ENCODE results near the gene CCR8.

Gene CCR8

GRCh38 chr3:39287216-39288164 is 42.0 kb upstream of the CCR8 start:
- H3K4me2 ChIP-seq (ENCODE audit: low read length): no peak overlapping the region
- H3K4me1 ChIP-seq: peaks cover 2% of the 10 kb centered on the region
- TF ChIP-seq, protein P1, sequence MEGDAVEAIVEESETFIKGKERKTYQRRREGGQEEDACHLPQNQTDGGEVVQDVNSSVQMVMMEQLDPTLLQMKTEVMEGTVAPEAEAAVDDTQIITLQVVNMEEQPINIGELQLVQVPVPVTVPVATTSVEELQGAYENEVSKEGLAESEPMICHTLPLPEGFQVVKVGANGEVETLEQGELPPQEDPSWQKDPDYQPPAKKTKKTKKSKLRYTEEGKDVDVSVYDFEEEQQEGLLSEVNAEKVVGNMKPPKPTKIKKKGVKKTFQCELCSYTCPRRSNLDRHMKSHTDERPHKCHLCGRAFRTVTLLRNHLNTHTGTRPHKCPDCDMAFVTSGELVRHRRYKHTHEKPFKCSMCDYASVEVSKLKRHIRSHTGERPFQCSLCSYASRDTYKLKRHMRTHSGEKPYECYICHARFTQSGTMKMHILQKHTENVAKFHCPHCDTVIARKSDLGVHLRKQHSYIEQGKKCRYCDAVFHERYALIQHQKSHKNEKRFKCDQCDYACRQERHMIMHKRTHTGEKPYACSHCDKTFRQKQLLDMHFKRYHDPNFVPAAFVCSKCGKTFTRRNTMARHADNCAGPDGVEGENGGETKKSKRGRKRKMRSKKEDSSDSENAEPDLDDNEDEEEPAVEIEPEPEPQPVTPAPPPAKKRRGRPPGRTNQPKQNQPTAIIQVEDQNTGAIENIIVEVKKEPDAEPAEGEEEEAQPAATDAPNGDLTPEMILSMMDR (IDR thresholded peaks at IDR 0.05): no peak
- no peak overlapping the region for H3K4me3 ChIP-seq (ENCODE audit: low read depth, low read length)
- no peak overlapping the region for H3K27ac ChIP-seq
- H3K36me3 ChIP-seq (ENCODE audit: control insufficient read depth, insufficient read depth, low read length): no peaks in the 10 kb centered on the region
- no peaks in the 10 kb centered on the region for H3K79me2 ChIP-seq
- H3K27me3 ChIP-seq (ENCODE audit: control insufficient read depth, insufficient read depth, low read length): no peaks in the 10 kb centered on the region
- no peak overlapping the region for H2AFZ ChIP-seq
- H3K9ac ChIP-seq: no peak overlapping the region
- H3K9me3 ChIP-seq (ENCODE audit: control insufficient read depth, low read length): no peaks in the 10 kb centered on the region

DNA sequence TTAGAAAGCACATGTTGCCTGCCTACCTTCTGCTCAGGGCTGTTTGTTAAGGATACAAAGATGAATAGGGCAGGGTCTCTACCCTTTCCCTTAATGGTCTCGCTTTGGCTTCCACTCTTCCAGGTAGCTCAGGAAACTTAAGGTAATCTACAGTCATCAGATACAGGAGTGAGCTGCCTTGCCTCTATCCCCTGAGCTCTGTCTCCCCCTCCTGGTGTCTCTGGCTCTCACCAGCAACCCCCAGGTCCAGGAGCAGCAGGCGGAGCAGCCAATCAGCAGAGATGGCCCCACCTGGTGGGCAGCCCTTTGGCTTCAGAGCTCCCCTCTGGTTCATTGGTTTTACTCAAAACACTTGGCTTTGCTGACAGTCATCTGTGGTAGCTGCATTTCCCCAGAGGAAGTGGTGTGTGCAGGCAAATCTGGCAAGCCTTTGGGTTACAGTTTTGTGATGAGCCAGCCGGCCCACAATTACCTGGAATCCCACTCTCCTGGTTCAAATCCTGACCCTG is 41.2 kb upstream of the CCR8 start:
- Histone ChIP-seq H3K4me3 (ENCODE audit: low read depth, low read length) (no peak overlapping the region), H3K27ac (no peak overlapping the region), H3K27me3 (ENCODE audit: control insufficient read depth, insufficient read depth, low read length) (no peaks in the 10 kb centered on the region), H3K36me3 (ENCODE audit: control insufficient read depth, insufficient read depth, low read length) (no peaks in the 10 kb centered on the region), H3K9ac (no peak overlapping the region), H3K4me1 (peaks cover 2% of the 10 kb centered on the region), H3K9me3 (ENCODE audit: control insufficient read depth, low read length) (no peaks in the 10 kb centered on the region), H3K4me2 (ENCODE audit: low read length) (no peak overlapping the region), H3K79me2 (no peaks in the 10 kb centered on the region), H2AFZ (peak overlapping the region; percentile 19)
- TF ChIP-seq, protein P1 (IDR thresholded peaks at IDR 0.05): peak; percentile 94

DNA sequence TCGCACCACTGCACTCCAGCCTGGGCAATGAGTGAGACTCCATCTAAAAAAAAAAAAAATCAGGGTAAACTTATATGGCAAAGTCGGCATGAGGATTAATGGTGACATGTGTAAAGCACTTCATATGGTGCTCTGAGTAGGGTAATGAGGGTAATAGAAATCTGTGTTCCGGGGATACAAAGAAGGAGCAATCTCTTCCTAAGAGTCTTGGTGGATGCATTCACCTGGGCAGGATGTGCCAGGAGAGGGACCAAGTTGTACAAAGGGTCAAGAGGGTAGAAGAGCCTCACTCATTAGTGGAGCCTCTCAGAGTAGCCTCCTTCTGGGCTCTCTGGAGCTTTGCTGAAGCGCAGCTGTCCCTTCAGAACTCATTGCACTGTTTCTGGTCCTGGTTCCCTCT is 40.4 kb upstream of the CCR8 start:
- TF ChIP-seq, protein P1 (IDR thresholded peaks at IDR 0.05): no peak
- H3K4me1 ChIP-seq: peaks cover 2% of the 10 kb centered on the region

GRCh38 chr3:39290255-39290654 is 39.3 kb upstream of the CCR8 start:
- Histone ChIP-seq H3K27me3 (ENCODE audit: control insufficient read depth, insufficient read depth, low read length) (no peaks in the 10 kb centered on the region), H3K4me3 (ENCODE audit: low read depth, low read length) (no peak overlapping the region), H3K79me2 (no peaks in the 10 kb centered on the region), H3K36me3 (ENCODE audit: control insufficient read depth, insufficient read depth, low read length) (no peaks in the 10 kb centered on the region), H3K4me1 (peaks cover 2% of the 10 kb centered on the region), H3K27ac (no peak overlapping the region), H3K4me2 (ENCODE audit: low read length) (no peak overlapping the region), H3K9ac (no peak overlapping the region), H3K9me3 (ENCODE audit: control insufficient read depth, low read length) (no peaks in the 10 kb centered on the region), H2AFZ (no peak overlapping the region)
- TF ChIP-seq, protein P1 (IDR thresholded peaks at IDR 0.05): no peak

More for the DNA sequence above, 40.4 kb upstream of the CCR8 start:
- no peak overlapping the region for H3K4me3 ChIP-seq (ENCODE audit: low read depth, low read length)
- H2AFZ ChIP-seq: no peak overlapping the region
- H3K9me3 ChIP-seq (ENCODE audit: control insufficient read depth, low read length): no peaks in the 10 kb centered on the region
- H3K4me2 ChIP-seq (ENCODE audit: low read length): no peak overlapping the region
- H3K27ac ChIP-seq: no peak overlapping the region
- H3K36me3 ChIP-seq (ENCODE audit: control insufficient read depth, insufficient read depth, low read length): no peaks in the 10 kb centered on the region
- H3K27me3 ChIP-seq (ENCODE audit: control insufficient read depth, insufficient read depth, low read length): no peaks in the 10 kb centered on the region
- no peak overlapping the region for H3K9ac ChIP-seq
- no peaks in the 10 kb centered on the region for H3K79me2 ChIP-seq

All from parathyroid adenoma (tissue), 2 donors.